ENCODE measurements around the gene CCDC134.

DNA sequence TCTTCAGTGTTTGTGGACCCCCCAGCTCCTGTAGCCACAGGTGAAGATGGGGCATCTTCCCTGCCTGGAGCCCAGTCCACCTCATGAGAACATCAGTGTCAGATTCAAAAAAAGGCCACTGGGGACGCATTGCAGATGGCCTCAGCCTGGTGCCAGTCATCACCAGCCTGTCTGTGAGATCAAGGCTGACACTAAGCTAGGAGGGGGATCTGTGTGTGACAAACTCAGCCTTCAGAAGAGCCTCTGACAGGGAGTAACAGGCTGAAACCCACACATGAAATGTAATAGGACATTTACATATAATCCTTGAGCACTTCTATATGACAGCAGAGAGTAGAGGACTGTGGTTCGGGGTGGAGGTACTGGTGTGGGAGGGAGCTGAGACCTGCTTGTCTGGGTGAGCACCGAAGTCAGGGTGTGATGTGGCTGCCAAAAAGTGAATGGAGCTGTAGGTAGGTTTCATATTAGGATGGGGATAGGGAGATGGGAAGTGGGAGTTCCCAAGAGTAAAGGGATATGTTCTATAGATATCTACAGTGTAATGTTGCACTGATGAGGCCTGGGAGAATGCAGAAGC, 20.5 kb upstream of the CCDC134 start:
- TF ChIP-seq CTCF (IDR thresholded peaks at IDR 0.05) (no peak), POLR2A (IDR thresholded peaks at IDR 0.05) (no peak)
